GM19455 (cell line): ENCODE results near the gene JAG2.

Experiments
- ATAC-seq: cut with Tn5 transposase; IDR thresholded peaks from one replicate; pipeline ENCODE4 v1.9.1; 2021; ENCODE audit not compliant: unreplicated experiment

The JAG2 gene

GRCh38 chr14:105141486-105142281 is 26.9 kb downstream of the JAG2 start:
- ATAC-seq, result no peak

GRCh38 chr14:105141026-105141425 is 27.6 kb downstream of the JAG2 start:
- ATAC-seq, result no peak

GRCh38 chr14:105140581-105140980 is 28.0 kb downstream of the JAG2 start:
- ATAC-seq, result no peak

GRCh38 chr14:105139831-105140239 is 28.7 kb downstream of the JAG2 start:
- no peak for ATAC-seq

- no peak for ATAC-seq
These were observed 29.3 kb downstream of the JAG2 start for GRCh38 chr14:105139212-105139825.

- ATAC-seq, result no peak
These were observed 29.9 kb downstream of the JAG2 start for GRCh38 chr14:105138551-105139111.

- ATAC-seq, result no peak
These were observed 30.5 kb downstream of the JAG2 start for GRCh38 chr14:105138021-105138541.

- ATAC-seq, result no peak
These were observed 31.0 kb downstream of the JAG2 start for GRCh38 chr14:105137481-105138020.

- no peak for ATAC-seq
These were observed 31.9 kb downstream of the JAG2 start for GRCh38 chr14:105136401-105137322.

- no peak for ATAC-seq
These were observed 32.7 kb downstream of the JAG2 start for GRCh38 chr14:105135700-105136395.

GRCh38 chr14:105132921-105133654 is 35.5 kb downstream of the JAG2 start:
- no peak for ATAC-seq

GRCh38 chr14:105131241-105131640 is 37.3 kb downstream of the JAG2 start:
- no peak for ATAC-seq

- ATAC-seq, result no peak
These were observed 40.5 kb downstream of the JAG2 start for GRCh38 chr14:105128059-105128458.

- no peak for ATAC-seq
These were observed 41.6 kb downstream of the JAG2 start for GRCh38 chr14:105126981-105127329.

- no peak for ATAC-seq
These were observed 42.2 kb downstream of the JAG2 start for GRCh38 chr14:105126126-105126980.

GRCh38 chr14:105124823-105125222 is 43.8 kb downstream of the JAG2 start:
- no peak for ATAC-seq

GRCh38 chr14:105123981-105124765 is 44.4 kb downstream of the JAG2 start:
- no peak for ATAC-seq
